C4-2B (cell line): ENCODE results near the gene ADAP1.

ENCODE experiments used
- CTCF ChIP-seq: fragments of 450-650 bp; conservative IDR thresholded peaks from 2 replicates; pipeline ENCODE4 v1.5.1; 2017; ENCODE audit warnings: mild to moderate bottlenecking
- ZFX ChIP-seq: fragments of 450-650 bp; IDR thresholded peaks from 2 replicates; pipeline ENCODE4 v1.6.1; 2017

GRCh38 chr7:969403-969802 is 14.9 kb upstream of the ADAP1 start:
- TF ChIP-seq CTCF (no peak), ZFX (no peak)
